ENCODE measurements around the gene RPS3.

DNA sequence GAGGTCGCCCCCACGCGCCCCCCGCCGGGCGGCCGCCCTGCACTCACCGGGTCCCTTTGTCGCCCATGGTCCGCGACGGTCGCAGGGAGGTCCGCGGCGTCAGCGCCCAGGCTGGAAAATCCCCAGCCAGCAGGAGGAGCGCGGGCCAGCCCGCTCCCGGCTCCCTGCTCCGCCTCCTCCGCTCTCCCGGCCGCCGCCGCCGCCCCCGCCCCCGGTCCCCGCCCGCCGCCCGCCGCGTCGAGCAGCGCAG, 47.9 kb upstream of the RPS3 start, which contains the start of gene ARRB1:
- TF ChIP-seq YY1 (IDR thresholded peaks at IDR 0.05; ENCODE audit: insufficient read depth, insufficient read length) (no peak), ZNF274 (IDR thresholded peaks at IDR 0.05; ENCODE audit: low read depth, low read length) (no peak)
